GM13976 (cell line): ENCODE results near the gene KCNH2.

Source experiments
- DNase-seq: peaks from one replicate; pipeline ENCODE4 v3.0.0; 2012; ENCODE audit warnings: low spot score
- CTCF ChIP-seq: IDR thresholded peaks from 2 replicates; pipeline ENCODE4 v1.5.1; 2012; ENCODE audit warnings: borderline replicate concordance, mild to moderate bottlenecking; ENCODE audit not compliant: insufficient read depth; ENCODE audit errors: extremely low read depth, missing control alignments, control extremely low read depth
- in situ Hi-C: fragments of 300-500 bp; cut with MboI; formaldehyde crosslinking; loops from one replicate; pipeline ENCODE4 v1.12.0; 2022; ENCODE audit warnings: low sequenced_read_pairs, mixed read lengths, inconsistent platforms; ENCODE audit not compliant: unreplicated experiment

The KCNH2 gene

GRCh38 chr7:150999497-151000230 is 21.5 kb upstream of the KCNH2 start:
- DNase-seq = no peak
- no peak for TF ChIP-seq CTCF
- in situ Hi-C loops = no loop called here

DNA sequence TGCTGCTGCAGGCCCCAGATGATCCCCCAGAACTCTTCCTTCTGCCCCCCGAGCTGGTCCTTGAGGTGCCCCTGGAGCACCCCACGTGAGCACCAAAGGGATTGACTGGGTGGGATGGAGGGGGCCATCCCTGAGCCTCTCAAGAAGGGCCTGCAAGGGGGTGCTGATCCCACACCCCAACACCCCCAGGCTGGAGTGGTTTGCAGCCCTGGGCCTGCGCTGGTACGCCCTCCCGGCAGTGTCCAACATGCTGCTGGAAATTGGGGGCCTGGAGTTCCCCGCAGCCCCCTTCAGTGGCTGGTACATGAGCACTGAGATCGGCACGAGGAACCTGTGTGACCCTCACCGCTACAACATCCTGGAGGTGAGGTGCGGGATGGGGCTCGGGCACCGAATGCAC is 20.9 kb upstream of the KCNH2 start:
- TF ChIP-seq CTCF = no peak
- no peak for DNase-seq
- in situ Hi-C loops = no loop called here

DNA sequence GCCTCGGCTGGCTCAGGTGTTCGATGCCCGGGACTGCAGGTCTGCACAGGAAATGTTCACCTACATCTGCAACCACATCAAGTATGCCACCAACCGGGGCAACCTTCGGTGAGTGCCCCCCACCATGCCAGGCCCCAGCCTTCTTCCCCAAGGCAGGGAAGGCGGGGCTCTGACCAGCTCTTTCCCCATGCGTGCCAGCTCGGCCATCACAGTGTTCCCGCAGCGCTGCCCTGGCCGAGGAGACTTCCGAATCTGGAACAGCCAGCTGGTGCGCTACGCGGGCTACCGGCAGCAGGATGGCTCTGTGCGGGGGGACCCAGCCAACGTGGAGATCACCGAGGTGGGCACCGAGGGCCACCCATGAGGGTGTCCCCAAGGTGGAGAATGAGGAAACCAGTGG is 20.2 kb upstream of the KCNH2 start:
- DNase-seq = no peak
- in situ Hi-C loops = no loop called here

DNA sequence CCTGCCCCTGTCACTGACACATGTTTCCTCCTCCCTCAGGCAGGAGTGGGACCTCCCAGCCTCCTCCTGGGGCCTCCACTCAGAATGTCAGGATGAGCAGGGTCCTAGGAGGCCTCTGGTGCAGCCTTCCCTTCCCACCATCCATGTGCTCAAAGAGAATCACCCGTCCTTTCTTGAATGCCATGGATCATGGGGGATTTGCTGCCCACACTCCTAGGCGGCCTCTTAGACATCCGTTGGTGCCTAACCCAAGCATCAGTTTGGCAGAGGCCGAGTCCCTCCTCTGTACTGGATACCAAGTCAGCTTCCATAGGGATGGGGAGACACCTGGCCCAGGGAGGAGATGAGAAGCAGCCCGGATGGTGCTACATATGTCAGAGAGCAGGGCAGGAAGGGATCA is 19.7 kb upstream of the KCNH2 start:
- in situ Hi-C loops = no loop called here
- no peak for TF ChIP-seq CTCF
- no peak for DNase-seq

More for the DNA sequence above, 20.2 kb upstream of the KCNH2 start:
- no peak for TF ChIP-seq CTCF

GRCh38 chr7:150997075-150997511 is 19.0 kb upstream of the KCNH2 start:
- no peak for DNase-seq
- in situ Hi-C loops = no loop called here
- TF ChIP-seq CTCF = no peak

DNA sequence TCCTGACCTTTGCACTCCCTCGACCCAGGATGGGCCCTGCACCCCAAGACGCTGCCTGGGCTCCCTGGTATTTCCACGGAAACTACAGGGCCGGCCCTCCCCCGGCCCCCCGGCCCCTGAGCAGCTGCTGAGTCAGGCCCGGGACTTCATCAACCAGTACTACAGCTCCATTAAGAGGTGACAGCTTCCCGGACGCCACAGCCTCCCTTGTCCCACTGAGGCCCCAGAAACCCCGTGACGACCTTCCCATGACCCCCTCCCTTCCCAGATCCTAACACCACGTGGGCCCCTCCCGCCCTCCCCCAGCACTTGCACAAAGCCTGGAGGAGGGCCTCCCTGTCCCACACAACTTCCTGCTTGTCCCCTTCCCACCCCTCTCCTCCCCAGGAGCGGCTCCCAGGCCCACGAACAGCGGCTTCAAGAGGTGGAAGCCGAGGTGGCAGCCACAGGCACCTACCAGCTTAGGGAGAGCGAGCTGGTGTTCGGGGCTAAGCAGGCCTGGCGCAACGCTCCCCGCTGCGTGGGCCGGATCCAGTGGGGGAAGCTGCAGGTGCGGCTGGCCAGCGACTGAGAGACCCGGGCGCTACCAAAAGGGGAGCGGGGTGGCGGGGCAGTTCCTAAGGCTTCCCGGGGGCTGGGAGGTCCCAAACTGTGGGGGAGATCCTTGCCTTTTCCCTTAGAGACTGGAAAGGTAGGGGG is 18.4 kb upstream of the KCNH2 start:
- in situ Hi-C loops = no loop called here
- no peak for TF ChIP-seq CTCF
- no peak for DNase-seq
